NT2/D1 (cell line): ENCODE measurements around the gene LILRB4.
"Not testable (repeated sequence)": the region's sequence is repeated elsewhere in the genome, so short reads cannot be mapped to it uniquely, and the experiment has no call there.

ENCODE experiments used
- DNase-seq: peaks from one replicate; pipeline ENCODE4 v3.0.0-alpha.2; 2011; ENCODE audit warnings: low read depth, low spot score
- H3K27me3 ChIP-seq: 2 replicates; pipeline ENCODE4 v1.6.0; 2011; ENCODE audit warnings: mild to moderate bottlenecking; ENCODE audit not compliant: insufficient read length, insufficient read depth
- H3K36me3 ChIP-seq: 2 replicates; pipeline ENCODE4 v1.6.1; 2011; ENCODE audit warnings: mild to moderate bottlenecking, low read length, mixed read lengths; ENCODE audit not compliant: insufficient read depth, insufficient read length
- H3K4me1 ChIP-seq: 2 replicates; pipeline ENCODE4 v1.5.1; 2011; ENCODE audit not compliant: insufficient read depth, insufficient read length
- H3K4me3 ChIP-seq: 2 replicates; pipeline ENCODE4 v1.5.1; 2011; ENCODE audit warnings: low read depth; ENCODE audit not compliant: insufficient read length
- H3K9ac ChIP-seq: 2 replicates; pipeline ENCODE4 v1.6.0; 2011; ENCODE audit warnings: low read depth; ENCODE audit not compliant: insufficient read length
- H3K9me3 ChIP-seq: 2 replicates; pipeline ENCODE4 v1.5.1; 2011; ENCODE audit warnings: mild to moderate bottlenecking, low read length; ENCODE audit not compliant: insufficient read depth
- SUZ12 ChIP-seq: IDR thresholded peaks from 2 replicates; pipeline ENCODE4 v1.6.1; 2011; ENCODE audit not compliant: insufficient read length, insufficient read depth; ENCODE audit errors: extremely low read depth
- YY1 ChIP-seq: IDR thresholded peaks from 2 replicates; pipeline ENCODE4 v1.6.1; 2011; ENCODE audit not compliant: insufficient read length, insufficient read depth
- ZNF274 ChIP-seq: IDR thresholded peaks from 2 replicates; pipeline ENCODE4 v1.6.1; 2011; ENCODE audit warnings: mild to moderate bottlenecking, low read depth, low read length

Gene LILRB4

GRCh38 chr19:54668353-54668752, 5.6 kb downstream of the LILRB4 start:
- Histone ChIP-seq H3K4me3 (no peak overlapping the region), H3K4me1 (peaks cover 4% of the 10 kb centered on the region), H3K27me3 (peaks cover 5% of the 10 kb centered on the region), H3K36me3 (no peaks in the 10 kb centered on the region), H3K9ac (no peak overlapping the region), H3K9me3 (0 out of 2 replicates have a peak, but pooled peaks cover 9% of the 10 kb centered on the region)
- no peak for TF ChIP-seq ZNF274
- TF ChIP-seq SUZ12 = no peak
- no peak for TF ChIP-seq YY1
- no peak for DNase-seq

DNA sequence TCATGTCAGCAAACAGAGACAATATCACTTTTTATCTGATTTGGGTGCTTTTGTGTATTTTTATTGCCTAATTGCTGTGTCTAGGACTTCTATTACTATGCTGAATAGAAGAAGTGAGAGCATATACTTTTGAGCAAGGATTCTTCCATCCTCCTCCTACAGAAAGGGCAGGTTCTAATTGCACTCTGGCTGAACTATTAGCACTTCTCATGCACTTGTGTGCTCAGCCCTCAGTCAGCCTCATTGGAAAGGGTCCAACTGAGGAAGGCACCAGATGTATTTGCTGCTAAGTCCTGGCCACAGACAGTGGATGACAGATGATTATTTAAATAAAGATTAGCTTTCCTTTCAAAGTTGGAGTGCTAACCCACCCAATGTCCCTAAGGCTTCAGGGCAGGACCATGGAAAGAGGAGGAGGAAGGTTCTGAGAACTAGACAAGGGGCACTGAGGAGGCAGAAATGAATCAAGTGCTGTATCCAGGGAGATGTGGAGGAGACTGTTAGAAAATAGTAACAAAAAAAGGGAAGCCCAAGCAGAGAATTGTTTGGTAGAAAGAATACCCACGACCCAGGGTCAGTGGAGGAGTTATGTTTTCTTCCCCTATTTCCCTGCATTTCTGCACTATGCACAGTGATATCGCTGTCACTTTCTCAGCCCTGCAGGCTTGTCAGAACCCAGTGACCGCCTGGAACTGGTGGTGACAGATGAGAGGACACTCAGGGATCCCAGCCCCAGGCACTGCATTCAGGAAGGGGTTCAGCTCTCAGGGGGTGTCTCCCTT, 8.0 kb downstream of the LILRB4 start:
- Histone ChIP-seq H3K9me3 (0 out of 2 replicates have a peak, but pooled peaks cover 9% of the 10 kb centered on the region), H3K36me3 (no peaks in the 10 kb centered on the region), H3K27me3 (peaks cover 2% of the 10 kb centered on the region), H3K4me1 (peaks cover 4% of the 10 kb centered on the region), H3K4me3 (no peak overlapping the region), H3K9ac (no peak overlapping the region)
- DNase-seq = no peak
- TF ChIP-seq YY1 (no peak), SUZ12 (no peak), ZNF274 (no peak)

DNA sequence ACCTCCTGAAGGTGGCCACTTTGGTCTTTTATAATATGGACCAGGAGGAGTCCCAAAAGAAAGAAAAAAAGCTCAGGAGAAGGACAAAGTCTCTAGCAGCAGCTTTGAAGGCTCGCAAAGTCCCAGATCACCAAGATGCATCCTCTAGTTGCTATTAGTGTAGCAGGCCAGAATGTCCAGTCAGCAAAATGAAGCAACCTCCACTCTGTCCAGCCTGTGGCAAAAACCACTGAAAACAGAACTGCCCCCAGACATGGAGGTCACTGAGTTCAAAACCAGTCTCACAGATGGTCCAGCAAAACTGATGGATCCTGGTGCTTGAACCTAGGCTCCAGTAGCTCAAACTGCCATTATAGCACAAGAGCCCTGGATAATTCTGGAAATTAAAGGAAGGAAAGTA, 10.4 kb downstream of the LILRB4 start:
- TF ChIP-seq ZNF274 (no peak), SUZ12 (no peak), YY1 (no peak)
- no peak for DNase-seq
- H3K9me3 ChIP-seq = 0 out of 2 replicates have a peak, but pooled peaks cover 4% of the 10 kb centered on the region
- H3K4me1 ChIP-seq = no peaks in the 10 kb centered on the region
- H3K4me3 ChIP-seq = no peak overlapping the region
- H3K36me3 ChIP-seq = no peaks in the 10 kb centered on the region
- H3K9ac ChIP-seq = no peak overlapping the region
- peaks cover 2% of the 10 kb centered on the region for H3K27me3 ChIP-seq

- Histone ChIP-seq H3K9ac (no peak overlapping the region), H3K36me3 (no peaks in the 10 kb centered on the region), H3K4me3 (no peak overlapping the region), H3K4me1 (no peaks in the 10 kb centered on the region), H3K9me3 (no peaks in the 10 kb centered on the region), H3K27me3 (peaks cover 2% of the 10 kb centered on the region)
- no peak for TF ChIP-seq ZNF274
- TF ChIP-seq YY1 = no peak
- no peak for TF ChIP-seq SUZ12
- DNase-seq = no peak
These were observed 11.3 kb downstream of the LILRB4 start for GRCh38 chr19:54674021-54674617.

- DNase-seq, H3K9me3 ChIP-seq, H3K4me1 ChIP-seq, H3K9ac ChIP-seq, H3K27me3 ChIP-seq, H3K4me3 ChIP-seq, H3K36me3 ChIP-seq: not testable (repeated sequence)
These were observed 13.5 kb downstream of the LILRB4 start for GRCh38 chr19:54676210-54676834.

DNA sequence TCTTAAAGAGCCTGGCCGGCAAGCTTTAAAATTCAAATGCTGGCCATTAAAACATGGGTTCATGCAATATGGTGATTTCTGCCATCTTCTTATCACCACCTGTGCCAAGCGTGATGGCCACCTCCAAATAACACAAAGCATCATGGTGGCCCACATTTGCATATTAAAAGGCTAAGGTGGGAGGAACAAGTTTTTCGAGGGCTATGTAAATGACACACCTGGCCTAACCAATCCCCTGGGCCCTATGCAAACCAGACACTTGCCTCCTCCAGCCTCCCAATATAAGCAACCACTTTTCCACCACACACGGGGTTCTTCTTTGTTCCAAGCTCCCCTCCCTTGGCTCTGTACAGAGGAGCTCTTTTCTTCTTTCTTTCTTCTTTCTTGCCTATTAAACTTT, 14.4 kb downstream of the LILRB4 start:
- Histone ChIP-seq H3K9ac (no peak overlapping the region), H3K4me3 (no peak overlapping the region), H3K4me1 (no peaks in the 10 kb centered on the region), H3K27me3 (peaks cover 7% of the 10 kb centered on the region), H3K9me3 (no peaks in the 10 kb centered on the region), H3K36me3 (no peaks in the 10 kb centered on the region)
- TF ChIP-seq ZNF274 (no peak), YY1 (no peak), SUZ12 (no peak)
- no peak for DNase-seq

- H3K9me3 ChIP-seq, H3K4me3 ChIP-seq, DNase-seq, H3K9ac ChIP-seq, H3K36me3 ChIP-seq, H3K4me1 ChIP-seq: not testable (repeated sequence)
- H3K27me3 ChIP-seq = peaks cover 23% of the 10 kb centered on the region
These were observed 18.8 kb downstream of the LILRB4 start for GRCh38 chr19:54681596-54681995.
